Keratinocyte (primary cell): Measurements from ENCODE around the gene TXNRD2. TPM values are rescaled to one million over a fixed set of nuclear protein-coding genes. Genes with fewer than 3 reads are reported as not detected.

ENCODE experiments used
- DNase-seq: peaks from one replicate; pipeline ENCODE4 v3.0.0-alpha.2; 2011; ENCODE audit warnings: low read depth, missing footprints, low spot score
- FAIRE-seq: peaks from 2 replicates; lab custom pipeline; 2011; peaks lifted over from hg19 to GRCh38; lab: Jason Lieb, UNC
- H2AFZ ChIP-seq: 2 replicates; pipeline ENCODE4 v1.6.0; 2012; ENCODE audit warnings: low read length, control low read depth, inconsistent platforms; ENCODE audit not compliant: control insufficient read depth
- H3K27ac ChIP-seq: 2 replicates; pipeline ENCODE4 v1.5.1; 2011; ENCODE audit warnings: low read length; ENCODE audit not compliant: control insufficient read depth, insufficient read depth
- H3K27me3 ChIP-seq: 3 replicates; pipeline ENCODE4 v1.6.0; 2011; ENCODE audit warnings: low read length; ENCODE audit not compliant: control insufficient read depth, insufficient read depth; ENCODE audit errors: extremely low read depth
- H3K36me3 ChIP-seq, 2 experiments: 2 replicates in 1 of 2; 3 replicates in 1 of 2; pipeline ENCODE4 v1.5.1; 2011; ENCODE audit warnings: low read length in 2 of 2, mild to moderate bottlenecking in 1 of 2; ENCODE audit not compliant: control insufficient read depth in 2 of 2, insufficient read depth in 2 of 2; ENCODE audit errors: extremely low read depth in 1 of 2
- H3K4me1 ChIP-seq: 3 replicates; pipeline ENCODE4 v1.5.1; 2011; ENCODE audit warnings: low read length; ENCODE audit not compliant: control insufficient read depth, insufficient read depth; ENCODE audit errors: extremely low read depth
- H3K4me2 ChIP-seq: 3 replicates; pipeline ENCODE4 v1.6.0; 2011; ENCODE audit warnings: low read depth, low read length; ENCODE audit not compliant: control insufficient read depth, insufficient read depth; ENCODE audit errors: extremely low read depth
- H3K4me3 ChIP-seq, 3 experiments: fragments of 200-600 bp in 1 of 3; sonication (generic) in 1 of 3; 2 replicates in 2 of 3; 3 replicates in 1 of 3; pipeline ENCODE4 v1.5.1; 2011 to 2016; ENCODE audit warnings: low read length in 3 of 3, mild to moderate bottlenecking in 3 of 3, control low read depth in 2 of 3, inconsistent platforms in 1 of 3, low read depth in 1 of 3, mixed read lengths in 1 of 3, mixed run types in 1 of 3, moderate library complexity in 1 of 3; ENCODE audit not compliant: control insufficient read depth in 2 of 3, insufficient read depth in 2 of 3; ENCODE audit errors: extremely low read depth in 1 of 3
- H3K79me2 ChIP-seq: 2 replicates; pipeline ENCODE4 v1.6.0; 2012; ENCODE audit warnings: low read length; ENCODE audit not compliant: control insufficient read depth, insufficient read depth
- H3K9ac ChIP-seq: 3 replicates; pipeline ENCODE4 v1.6.0; 2011; ENCODE audit warnings: low read length; ENCODE audit not compliant: control insufficient read depth, insufficient read depth; ENCODE audit errors: extremely low read depth
- H3K9me1 ChIP-seq: 3 replicates; pipeline ENCODE4 v1.6.0; 2011; ENCODE audit warnings: low read length; ENCODE audit not compliant: control insufficient read depth, insufficient read depth; ENCODE audit errors: extremely low read depth
- H3K9me3 ChIP-seq: 2 replicates; pipeline ENCODE4 v1.5.1; 2012; ENCODE audit warnings: low read depth, low read length; ENCODE audit not compliant: control insufficient read depth
- H4K20me1 ChIP-seq: 3 replicates; pipeline ENCODE4 v1.6.0; 2011; ENCODE audit warnings: low read length; ENCODE audit not compliant: control insufficient read depth, insufficient read depth; ENCODE audit errors: extremely low read depth
- CTCF ChIP-seq, 3 experiments: IDR thresholded peaks in 1 of 3; conservative IDR thresholded peaks in 1 of 3; optimal IDR thresholded peaks in 1 of 3; 2 replicates in 2 of 3; 3 replicates in 1 of 3; pipeline versions ENCODE3 to v1.5.1; 2011; ENCODE audit warnings: low read length in 3 of 3, mild to moderate bottlenecking in 3 of 3, moderate library complexity in 2 of 3, control low read depth in 1 of 3, inconsistent platforms in 1 of 3; ENCODE audit not compliant: insufficient read depth in 2 of 3; ENCODE audit errors: extremely low read depth in 1 of 3
- EZH2 ChIP-seq: IDR thresholded peaks from one replicate; pipeline ENCODE4 v1.6.1; 2012; ENCODE audit warnings: inconsistent platforms, mild to moderate bottlenecking, low read length, moderate library complexity
- dilution Hi-C: fragments of 300-500 bp; cut with MboI; formaldehyde crosslinking; loops from one replicate; pipeline ENCODE4 v1.7.0; 2020; ENCODE audit warnings: low sequenced_read_pairs; ENCODE audit not compliant: extremely low pct_ligation_motif_present
- polyA plus RNA-seq, 5 experiments: library from polyadenylated mRNA; depleted of rRNA in 3 of 5; stranded (reverse) in 3 of 5; stranded (forward) in 1 of 5; unstranded in 1 of 5; fragments of >200 nt; gene quantifications; 1 replicate in 1 of 5; 2 replicates in 3 of 5; 3 replicates in 1 of 5; pipeline versions ENCODE4 v1.2.1 to v1.2.3, GENCODE V29; 2011 to 2012; ENCODE audit warnings: missing spikeins in 2 of 5, low read depth in 1 of 5, low replicate concordance in 1 of 5

Gene TXNRD2
- polyA plus RNA-seq, 1 donor (not counting 4 experiments of a cell fraction or from before 2014, with no cell fraction given): 16.0 TPM

- no peak for FAIRE-seq
- no peak overlapping the region for H3K9ac ChIP-seq
- H3K79me2 ChIP-seq: peaks cover 11% of the 10 kb centered on the region
- no peak overlapping the region for H3K4me2 ChIP-seq
- dilution Hi-C loops: no loop called here
- TF ChIP-seq CTCF (optimal IDR thresholded peaks at IDR 0.05 in 1 of 3, IDR thresholded peaks at IDR 0.05 in 1 of 3, conservative IDR thresholded peaks at IDR 0.05 in 1 of 3; ENCODE audit: extremely low read depth in 1 of 3, insufficient read depth in 2 of 3, low read length in 3 of 3): no peak
- H4K20me1 ChIP-seq: peaks cover 4% of the 10 kb centered on the region
- H3K27me3 ChIP-seq: no peaks in the 10 kb centered on the region
- H3K4me1 ChIP-seq: peaks cover 37% of the 10 kb centered on the region
- no peaks in the 10 kb centered on the region for H3K9me3 ChIP-seq
- peaks cover 6 to 19% of the 10 kb centered on the region in 2 experiments for H3K36me3 ChIP-seq
- no peak for DNase-seq
- H3K27ac ChIP-seq: no peak overlapping the region
- H3K9me1 ChIP-seq: no peaks in the 10 kb centered on the region
- no peak overlapping the region for H2AFZ ChIP-seq
- no peak overlapping the region for H3K4me3 ChIP-seq
These were observed 19.6 kb upstream of the TXNRD2 start for GRCh38 chr22:19961201-19961580.

DNA sequence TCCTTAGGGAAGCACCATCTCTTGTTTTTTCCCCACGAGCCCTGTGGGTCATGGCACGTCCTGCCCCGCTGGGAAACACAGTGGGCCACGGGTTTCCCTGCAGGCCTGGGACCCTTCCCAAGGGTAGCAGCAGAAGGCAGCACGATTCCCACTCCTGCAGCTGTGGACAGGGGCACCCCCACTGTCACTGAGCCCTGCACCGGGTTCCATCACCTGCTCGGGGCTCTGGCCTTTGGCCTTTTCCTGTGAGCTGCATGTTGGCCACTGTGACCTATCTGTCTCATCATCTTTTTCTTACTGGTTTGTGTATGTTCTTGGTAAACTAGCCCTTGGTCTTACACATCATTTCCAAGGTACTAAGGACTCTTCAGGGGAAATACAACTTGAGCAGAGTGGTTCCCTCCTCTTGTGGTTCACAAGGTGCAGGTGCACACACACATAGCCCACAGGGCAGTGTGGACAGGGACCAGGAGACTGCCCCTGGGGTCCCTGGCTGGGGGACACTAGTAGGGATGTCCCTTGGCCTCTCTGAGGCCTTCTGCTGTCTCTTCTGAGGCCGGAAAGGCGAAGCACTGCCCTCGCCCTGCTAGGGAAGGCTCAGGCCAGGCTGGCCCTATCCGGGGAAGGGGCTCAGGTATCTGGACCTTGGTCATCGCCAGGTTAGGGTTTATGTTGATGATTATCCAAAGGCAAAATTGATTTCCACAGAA is 19.0 kb upstream of the TXNRD2 start:
- H3K4me2 ChIP-seq: no peak overlapping the region
- H3K9me3 ChIP-seq: no peaks in the 10 kb centered on the region
- peaks cover 11% of the 10 kb centered on the region for H3K79me2 ChIP-seq
- no peak overlapping the region for H3K4me3 ChIP-seq
- H2AFZ ChIP-seq: no peak overlapping the region
- no peak for TF ChIP-seq EZH2
- TF ChIP-seq CTCF (optimal IDR thresholded peaks at IDR 0.05 in 1 of 3, IDR thresholded peaks at IDR 0.05 in 1 of 3, conservative IDR thresholded peaks at IDR 0.05 in 1 of 3; ENCODE audit: extremely low read depth in 1 of 3, insufficient read depth in 2 of 3, low read length in 3 of 3): no peak
- no peak overlapping the region for H3K9ac ChIP-seq
- no peaks in the 10 kb centered on the region for H3K9me1 ChIP-seq
- FAIRE-seq (no peak), DNase-seq (no peak)
- H3K27ac ChIP-seq: no peak overlapping the region
- dilution Hi-C loops: no loop called here
- H4K20me1 ChIP-seq: peaks cover 4% of the 10 kb centered on the region
- H3K4me1 ChIP-seq: peaks cover 39% of the 10 kb centered on the region
- H3K36me3 ChIP-seq: peaks cover 6 to 19% of the 10 kb centered on the region in 2 experiments
- H3K27me3 ChIP-seq: no peaks in the 10 kb centered on the region
